Spleen (tissue), 11 donors: ENCODE results near the gene DENND6B. TPM values are rescaled to one million over a fixed set of nuclear protein-coding genes. Genes with fewer than 3 reads are reported as not detected.

Experiments
- DNase-seq: peaks from one replicate; pipeline ENCODE4 v3.0.0-alpha.2; 2020
- H3K27ac ChIP-seq, 8 donors: fragments of 200-600 bp; sonication (generic) in 7 of 8; 1 replicate in 4 of 8; 2 replicates in 4 of 8; pipeline versions ENCODE4 v1.5.0 to v1.8.0; 2016 to 2021; ENCODE audit warnings: inconsistent platforms in 4 of 8, mild to moderate bottlenecking in 4 of 8, moderate library complexity in 1 of 8
- H3K27me3 ChIP-seq, 7 donors: fragments of 200-600 bp; sonication (generic) in 6 of 7; replicated peaks in 1 of 7; 1 replicate in 4 of 7; 2 replicates in 3 of 7; pipeline versions ENCODE4 v1.5.0 to v1.8.0; 2016 to 2021; ENCODE audit warnings: inconsistent platforms in 3 of 7, mild to moderate bottlenecking in 1 of 7
- H3K36me3 ChIP-seq, 6 donors: fragments of 200-600 bp; sonication (generic) in 5 of 6; 1 replicate in 4 of 6; 2 replicates in 2 of 6; pipeline versions ENCODE4 v1.5.0 to v1.8.0; 2016 to 2021; ENCODE audit warnings: inconsistent platforms in 2 of 6
- H3K4me1 ChIP-seq, 6 donors: fragments of 200-600 bp; sonication (generic) in 5 of 6; 1 replicate in 3 of 6; 2 replicates in 3 of 6; pipeline versions ENCODE4 v1.5.0 to v1.8.0; 2016 to 2021; ENCODE audit warnings: inconsistent platforms in 3 of 6
- H3K4me3 ChIP-seq, 8 donors: fragments of 200-600 bp; sonication (generic) in 7 of 8; 1 replicate in 4 of 8; 2 replicates in 4 of 8; pipeline versions ENCODE4 v1.5.0 to v1.8.0; 2016 to 2021; ENCODE audit warnings: inconsistent platforms in 4 of 8, mild to moderate bottlenecking in 4 of 8, moderate library complexity in 2 of 8
- H3K9me3 ChIP-seq, 8 donors: fragments of 200-600 bp; sonication (generic) in 7 of 8; 1 replicate in 4 of 8; 2 replicates in 4 of 8; pipeline versions ENCODE4 v1.5.0 to v1.8.0; 2016 to 2021; ENCODE audit warnings: inconsistent platforms in 4 of 8
- CTCF ChIP-seq, 11 experiments: fragments of 200-600 bp in 7 of 11; fragments of 450-650 bp in 4 of 11; sonication (generic) in 4 of 11; IDR thresholded peaks in 8 of 11; conservative IDR thresholded peaks in 3 of 11; 1 replicate in 7 of 11; 2 replicates in 4 of 11; pipeline versions ENCODE4 v1.4.0 to v1.8.0; 2016 to 2021; ENCODE audit warnings: antibody characterized with exemption in 11 of 11, inconsistent platforms in 4 of 11, mild to moderate bottlenecking in 1 of 11
- POLR2A ChIP-seq, 3 donors: fragments of 450-650 bp; IDR thresholded peaks; one replicate each; pipeline ENCODE4 v1.5.1; 2017; ENCODE audit warnings: antibody characterized with exemption in 3 of 3, mild to moderate bottlenecking in 1 of 3
- POLR2AphosphoS5 ChIP-seq, 3 donors: sonication (generic); formaldehyde crosslinking; IDR thresholded peaks; one replicate each; pipeline ENCODE4 v1.5.1; 2017; ENCODE audit warnings: antibody characterized with exemption in 3 of 3
- WGBS, 5 donors: extraction: QIAGEN DNeasy Blood & Tissue Kit in 3 of 5; methylation state at CpG; one replicate each; pipeline versions ENCODE4 v1.1.5 to v1.1.7; 2013 to 2018; 5-methylcytosine and 5-hydroxymethylcytosine counted together
- intact Hi-C: fragments of 100-400 bp; cut with DNase I; formaldehyde crosslinking; loops from one replicate; pipeline ENCODE4 v1.15.0; 2023; ENCODE audit warnings: low total_unique reads
- polyA plus RNA-seq, 3 donors: library from polyadenylated mRNA; stranded (reverse); fragments of 200-250 nt; gene quantifications; one replicate each; pipeline ENCODE4 v1.2.1, GENCODE V29; 2013
- total RNA-seq, 7 donors: library from RNA; depleted of rRNA in 3 of 7; stranded (reverse); fragments of >200 nt in 3 of 7; fragmentation: NEBNext Ultra II Directional in 4 of 7; extraction: Animal tissue kit (Norgen Biotek cat#: 25700) in 4 of 7; gene quantifications; one replicate each; pipeline versions ENCODE4 v1.1.0 to v1.2.1, GENCODE V29; 2016 to 2021
- donor health status: healthy with polysubstance abuse.
- donor health status: DM: no; HTN: no; CAD: no; lungs with moderate emphysema.
- donor health status: DM: no; HTN: no; CAD: no.
- donor health status: Bipolar disorder and iron deficiency.
- donor health status: healthy.
- donor health status: DM: no; HTN: no; CAD: no.
- donor health status: DM: yes; HTN: yes; CAD: no.

DENND6B gene
- total and polyA plus RNA-seq, 10 donors, result 4.5 to 10.4 (median 6.3) TPM

- peak overlapping the region in 6 of 8 donors; percentile 50 to 77 (median 55) for H3K4me3 ChIP-seq
- H3K4me1 ChIP-seq, result peaks cover 18 to 93% (median 66%) of the 10 kb centered on the region in 6 donors
- 37 to 56% (median 44%) methylated on average over 14 to 26 of the region's 26 CpGs for WGBS, 5 donors
- no peak for DNase-seq
- TF ChIP-seq POLR2A (IDR thresholded peaks at IDR 0.05), result no peak
- TF ChIP-seq CTCF (IDR thresholded peaks at IDR 0.05 in 8 of 11, conservative IDR thresholded peaks at IDR 0.05 in 3 of 11), result peak in 2 of 11 experiments; percentile 23 to 27
- peak in 2 of 3 donors; percentile 6 to 37 for TF ChIP-seq POLR2AphosphoS5 (IDR thresholded peaks at IDR 0.05)
- peak overlapping the region in 6 of 8 donors; percentile 36 to 78 (median 50) for H3K27ac ChIP-seq
- peaks cover 0 to 32% (median 17%) of the 10 kb centered on the region in 6 donors for H3K36me3 ChIP-seq
- peaks cover 0 to 5% (median 0%) of the 10 kb centered on the region in 8 donors for H3K9me3 ChIP-seq
- intact Hi-C loops, result loop anchor here (5.0 kb wide), 1 partner anchor 55 kb away; the partner anchor contains the start of gene DENND6B
- H3K27me3 ChIP-seq, result peaks cover 0 to 59% (median 18%) of the 10 kb centered on the region in 7 donors
These were observed 54.6 kb downstream of the DENND6B start for GRCh38 chr22:50272044-50272802.

DNA sequence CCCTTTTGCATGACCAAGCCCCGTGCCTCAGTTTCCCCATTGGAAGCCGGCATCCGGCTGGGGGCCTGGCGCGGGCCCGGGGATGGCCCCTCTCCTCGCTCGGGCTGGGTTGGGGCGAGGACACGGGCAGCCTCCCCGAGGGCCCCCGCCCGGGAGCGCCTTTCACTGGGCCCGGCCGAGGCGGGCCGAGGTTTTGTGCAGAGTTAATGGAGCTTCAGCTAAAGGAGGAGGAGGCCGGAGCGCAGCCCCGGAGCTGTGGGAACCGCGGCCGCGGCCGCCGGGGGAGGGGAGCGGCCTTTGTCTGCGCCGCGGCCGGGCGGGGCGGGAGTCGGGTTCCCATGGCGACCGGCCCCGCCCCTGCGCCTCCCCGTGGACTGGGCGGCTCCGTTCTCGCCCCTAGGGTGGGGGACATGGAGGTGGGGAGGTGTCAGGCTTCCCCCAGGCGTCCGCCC is 55.3 kb downstream of the DENND6B start:
- WGBS, 5 donors, result 0 to 1% (median 0%) methylated on average over 3 to 45 of the region's 45 CpGs
- DNase-seq, result peak; percentile 88
- Histone ChIP-seq H3K9me3 (peaks cover 0 to 8% (median 0%) of the 10 kb centered on the region in 8 donors), H3K4me1 (peaks cover 18 to 86% (median 65%) of the 10 kb centered on the region in 6 donors), H3K27me3 (peaks cover 0 to 63% (median 18%) of the 10 kb centered on the region in 7 donors), H3K27ac (peak overlapping the region in 5 of 8 donors; percentile 36 to 78 (median 65)), H3K36me3 (peaks cover 0 to 30% (median 12%) of the 10 kb centered on the region in 6 donors), H3K4me3 (peak overlapping the region; percentile 32 to 77 (median 55))
- TF ChIP-seq CTCF (IDR thresholded peaks at IDR 0.05 in 8 of 11, conservative IDR thresholded peaks at IDR 0.05 in 3 of 11), result peak in 4 of 11 experiments; percentile 15 to 40 (median 38)
- no peak for TF ChIP-seq POLR2A (IDR thresholded peaks at IDR 0.05)
- TF ChIP-seq POLR2AphosphoS5 (IDR thresholded peaks at IDR 0.05), result peak in 2 of 3 donors; percentile 56 to 72
- intact Hi-C loops, result loop anchor here (5.0 kb wide), 1 partner anchor 56 kb away; the partner anchor contains the start of gene DENND6B

DNA sequence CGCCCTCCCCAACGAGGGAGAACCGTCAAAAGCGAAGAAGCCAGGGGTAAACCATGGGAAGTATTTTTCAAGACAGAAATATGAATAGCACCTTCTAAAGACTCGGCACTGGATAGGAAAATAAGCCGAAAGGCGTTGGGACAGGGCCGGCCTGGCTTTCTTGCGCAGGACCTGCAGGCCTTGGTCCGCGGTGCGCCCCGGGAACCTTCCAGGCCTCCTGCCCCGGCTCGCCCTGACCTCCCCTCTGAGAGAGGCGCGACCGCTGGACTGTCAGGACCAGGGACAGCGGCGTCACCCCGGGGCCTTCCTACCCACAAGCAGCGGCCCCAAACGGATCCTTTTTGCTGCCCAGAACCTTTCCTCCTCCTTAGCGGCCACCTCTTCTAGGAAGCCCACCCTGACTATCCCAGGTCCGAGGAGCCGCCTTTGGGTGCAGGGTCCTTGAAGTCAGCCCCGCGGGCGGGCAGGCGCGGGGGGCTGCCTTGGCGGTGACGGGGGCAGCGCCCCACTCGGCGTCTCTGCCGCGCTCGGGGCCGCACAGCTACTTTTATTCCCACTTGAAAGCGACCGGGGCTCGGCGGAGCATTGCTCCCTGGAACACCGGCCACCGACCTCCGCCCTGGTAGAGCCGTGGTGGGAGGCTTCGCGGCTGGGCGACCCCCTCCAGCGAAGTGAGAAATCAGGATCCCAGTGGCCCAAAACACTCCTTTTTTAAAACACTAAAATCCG is 56.0 kb downstream of the DENND6B start:
- H3K27ac ChIP-seq, result peak overlapping the region in 7 of 8 donors; percentile 32 to 78 (median 65)
- peaks cover 0 to 69% (median 18%) of the 10 kb centered on the region in 7 donors for H3K27me3 ChIP-seq
- intact Hi-C loops, result loop anchor here (5.0 kb wide), 1 partner anchor 56 kb away; the partner anchor contains the start of gene DENND6B
- DNase-seq, result peak; percentile 89
- peaks cover 18 to 79% (median 58%) of the 10 kb centered on the region in 6 donors for H3K4me1 ChIP-seq
- H3K36me3 ChIP-seq, result peaks cover 0 to 23% (median 9%) of the 10 kb centered on the region in 6 donors
- peaks cover 0 to 8% (median 0%) of the 10 kb centered on the region in 8 donors for H3K9me3 ChIP-seq
- TF ChIP-seq CTCF (IDR thresholded peaks at IDR 0.05 in 8 of 11, conservative IDR thresholded peaks at IDR 0.05 in 3 of 11) (no peak), POLR2A (IDR thresholded peaks at IDR 0.05) (no peak), POLR2AphosphoS5 (IDR thresholded peaks at IDR 0.05) (peak in 2 of 3 donors; percentile 26 to 66)
- WGBS, 5 donors, result 2% methylated on average over 19 to 53 of the region's 53 CpGs
- peak overlapping the region; percentile 32 to 77 (median 55) for H3K4me3 ChIP-seq
